OCI-LY1 (cell line): Measurements from ENCODE around the gene FCRL1.
A peak's percentile ranks its signal among the peaks of the same experiment; 100 is the strongest.

ENCODE experiments used
- H2AFZ ChIP-seq: fragments of 200-600 bp; sonication (generic), shearing (Covaris generic); 2 replicates; pipeline ENCODE4 v1.6.0; 2014; ENCODE audit warnings: antibody characterized with exemption, mild to moderate bottlenecking, low read length
- H3F3A ChIP-seq: fragments of 200-600 bp; sonication (generic), shearing (Covaris generic); 2 replicates; pipeline ENCODE4 v1.6.0; 2014; ENCODE audit warnings: mild to moderate bottlenecking, antibody characterized with exemption, low read length, moderate library complexity; ENCODE audit not compliant: insufficient read depth
- H3K27ac ChIP-seq: fragments of 200-600 bp; sonication (generic); 2 replicates; pipeline ENCODE4 v1.5.1; 2014; ENCODE audit warnings: low read length, mixed run types, mild to moderate bottlenecking, low read depth; ENCODE audit not compliant: poor library complexity, severe bottlenecking
- H3K27me3 ChIP-seq: fragments of 200-600 bp; sonication (generic); 2 replicates; pipeline ENCODE4 v1.6.0; 2014; ENCODE audit warnings: antibody characterized with exemption, mild to moderate bottlenecking, low read length, moderate library complexity; ENCODE audit not compliant: insufficient read depth
- H3K36me3 ChIP-seq: fragments of 200-600 bp; sonication (generic); 2 replicates; pipeline ENCODE4 v1.6.1; 2014; ENCODE audit warnings: mild to moderate bottlenecking, antibody characterized with exemption, low read length, moderate library complexity, mixed read lengths; ENCODE audit not compliant: insufficient read depth
- H3K4me1 ChIP-seq: fragments of 200-600 bp; sonication (generic); 2 replicates; pipeline ENCODE4 v1.5.1; 2014; ENCODE audit warnings: mild to moderate bottlenecking, low read length, moderate library complexity; ENCODE audit not compliant: insufficient read depth, severe bottlenecking
- H3K4me2 ChIP-seq: fragments of 200-600 bp; sonication (generic), shearing (Covaris generic); 2 replicates; pipeline ENCODE4 v1.6.1; 2014; ENCODE audit warnings: low read length
- H3K4me3 ChIP-seq: fragments of 200-600 bp; sonication (generic); 2 replicates; pipeline ENCODE4 v1.5.1; 2014; ENCODE audit warnings: low read length, low read depth, mild to moderate bottlenecking, mixed read lengths; ENCODE audit not compliant: poor library complexity, severe bottlenecking
- H3K79me2 ChIP-seq: fragments of 200-600 bp; shearing (Covaris generic); 2 replicates; pipeline ENCODE4 v1.6.1; 2016; ENCODE audit warnings: mixed run types, low read length, mixed read lengths; ENCODE audit not compliant: insufficient read depth
- H3K9ac ChIP-seq: fragments of 200-600 bp; sonication (generic), shearing (Covaris generic); 2 replicates; pipeline ENCODE4 v1.6.1; 2014; ENCODE audit warnings: mild to moderate bottlenecking, low read length, mixed read lengths
- H3K9me2 ChIP-seq: fragments of 200-600 bp; sonication (generic), shearing (Covaris generic); 2 replicates; pipeline ENCODE4 v1.6.1; 2014; ENCODE audit warnings: low read depth, mild to moderate bottlenecking, low read length, mixed read lengths
- H3K9me3 ChIP-seq: fragments of 200-600 bp; shearing (Covaris generic); 2 replicates; pipeline ENCODE4 v1.6.1; 2014; ENCODE audit warnings: low read length, mixed read lengths
- H4K20me1 ChIP-seq: fragments of 200-600 bp; sonication (generic), shearing (Covaris generic); 2 replicates; pipeline ENCODE4 v1.6.0; 2016; ENCODE audit warnings: mild to moderate bottlenecking, low read length; ENCODE audit not compliant: insufficient read depth
- EZH2 ChIP-seq: fragments of 200-600 bp; sonication (generic), shearing (Covaris generic); IDR thresholded peaks from 2 replicates; pipeline ENCODE4 v1.8.0; 2017; ENCODE audit warnings: borderline replicate concordance, mixed run types, mild to moderate bottlenecking, antibody characterized with exemption, low read length, moderate library complexity, mixed read lengths
- TF ChIP-seq, protein P1 (sequence below): fragments of 200-600 bp; sonication (generic), shearing (Covaris generic); IDR thresholded peaks from 2 replicates; pipeline ENCODE4 v1.5.1; 2017; ENCODE audit warnings: mild to moderate bottlenecking, antibody characterized with exemption, low read length, moderate library complexity, mixed read lengths

FCRL1 gene, protein sequence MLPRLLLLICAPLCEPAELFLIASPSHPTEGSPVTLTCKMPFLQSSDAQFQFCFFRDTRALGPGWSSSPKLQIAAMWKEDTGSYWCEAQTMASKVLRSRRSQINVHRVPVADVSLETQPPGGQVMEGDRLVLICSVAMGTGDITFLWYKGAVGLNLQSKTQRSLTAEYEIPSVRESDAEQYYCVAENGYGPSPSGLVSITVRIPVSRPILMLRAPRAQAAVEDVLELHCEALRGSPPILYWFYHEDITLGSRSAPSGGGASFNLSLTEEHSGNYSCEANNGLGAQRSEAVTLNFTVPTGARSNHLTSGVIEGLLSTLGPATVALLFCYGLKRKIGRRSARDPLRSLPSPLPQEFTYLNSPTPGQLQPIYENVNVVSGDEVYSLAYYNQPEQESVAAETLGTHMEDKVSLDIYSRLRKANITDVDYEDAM

DNA sequence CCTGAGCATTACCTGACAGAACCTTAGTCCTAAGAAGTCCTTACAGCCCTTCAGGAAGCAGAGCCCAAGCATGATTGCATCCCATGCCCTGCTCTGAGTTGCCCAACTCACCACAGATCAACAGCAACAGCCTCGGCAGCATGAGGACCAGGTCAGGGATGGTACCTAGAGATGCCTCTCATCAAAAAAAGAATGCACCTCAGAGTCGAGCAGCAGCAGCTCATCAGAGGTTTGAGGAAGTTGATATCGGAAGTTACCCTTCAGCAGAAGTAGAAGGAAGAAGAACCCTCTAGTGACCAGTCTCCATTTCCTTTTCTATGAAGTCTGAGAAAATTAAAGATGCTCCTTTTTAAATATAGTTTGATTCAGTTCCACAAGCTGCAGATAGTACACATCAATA lies at the start of gene FCRL1:
Gene FCRL1, minus strand, starts transcription at position 225 of the 400 bp plus-strand sequence. Its CDS starts 83 bp downstream, at position 142.
- Histone ChIP-seq H3K9me2 (no peaks in the 10 kb centered on the region), H2AFZ (no peak within 1 kb of the TSS), H3K4me3 (peak within 1 kb of the TSS; percentile 65), H4K20me1 (no peaks in the 10 kb centered on the region), H3K79me2 (peaks cover 33% of the 10 kb centered on the region), H3K9ac (peak within 1 kb of the TSS; percentile 73), H3F3A (no peaks in the 10 kb centered on the region), H3K36me3 (peaks cover 5% of the 10 kb centered on the region; the same call in 1 of the 2 replicates), H3K4me2 (peak within 1 kb of the TSS; percentile 90), H3K27me3 (no peaks in the 10 kb centered on the region), H3K4me1 (peaks cover 50% of the 10 kb centered on the region), H3K27ac (peak within 1 kb of the TSS; percentile 86), H3K9me3 (0 out of 2 replicates have a peak, but pooled peaks cover 3% of the 10 kb centered on the region)
- TF ChIP-seq, protein P1, sequence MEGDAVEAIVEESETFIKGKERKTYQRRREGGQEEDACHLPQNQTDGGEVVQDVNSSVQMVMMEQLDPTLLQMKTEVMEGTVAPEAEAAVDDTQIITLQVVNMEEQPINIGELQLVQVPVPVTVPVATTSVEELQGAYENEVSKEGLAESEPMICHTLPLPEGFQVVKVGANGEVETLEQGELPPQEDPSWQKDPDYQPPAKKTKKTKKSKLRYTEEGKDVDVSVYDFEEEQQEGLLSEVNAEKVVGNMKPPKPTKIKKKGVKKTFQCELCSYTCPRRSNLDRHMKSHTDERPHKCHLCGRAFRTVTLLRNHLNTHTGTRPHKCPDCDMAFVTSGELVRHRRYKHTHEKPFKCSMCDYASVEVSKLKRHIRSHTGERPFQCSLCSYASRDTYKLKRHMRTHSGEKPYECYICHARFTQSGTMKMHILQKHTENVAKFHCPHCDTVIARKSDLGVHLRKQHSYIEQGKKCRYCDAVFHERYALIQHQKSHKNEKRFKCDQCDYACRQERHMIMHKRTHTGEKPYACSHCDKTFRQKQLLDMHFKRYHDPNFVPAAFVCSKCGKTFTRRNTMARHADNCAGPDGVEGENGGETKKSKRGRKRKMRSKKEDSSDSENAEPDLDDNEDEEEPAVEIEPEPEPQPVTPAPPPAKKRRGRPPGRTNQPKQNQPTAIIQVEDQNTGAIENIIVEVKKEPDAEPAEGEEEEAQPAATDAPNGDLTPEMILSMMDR, result no peak
- TF ChIP-seq EZH2, result no peak

DNA sequence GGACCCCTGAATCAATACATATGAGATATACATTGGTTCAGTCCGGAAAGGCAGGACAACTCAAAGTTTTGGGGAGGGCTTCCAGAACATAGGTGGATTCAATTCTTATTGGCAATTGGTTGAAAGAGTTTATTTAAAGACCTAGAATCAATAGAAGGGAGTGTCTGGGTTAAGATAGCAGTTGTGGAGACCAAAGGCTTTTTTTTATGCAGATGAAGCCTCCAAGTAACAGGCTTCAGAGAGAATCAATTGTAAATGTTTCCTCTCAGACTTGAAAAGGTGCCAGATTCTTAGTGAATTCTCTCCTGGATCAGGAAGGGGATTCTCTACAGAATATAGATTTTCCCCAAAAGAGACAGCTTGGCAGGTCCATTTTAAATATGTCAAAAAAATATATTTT lies 48.7 kb upstream of the FCRL1 start:
- Histone ChIP-seq H3F3A (no peaks in the 10 kb centered on the region), H2AFZ (no peak overlapping the region), H3K27ac (no peak overlapping the region), H3K9me2 (no peaks in the 10 kb centered on the region), H3K9ac (no peak overlapping the region), H4K20me1 (no peaks in the 10 kb centered on the region), H3K9me3 (no peaks in the 10 kb centered on the region), H3K27me3 (no peaks in the 10 kb centered on the region), H3K36me3 (no peaks in the 10 kb centered on the region), H3K4me2 (no peak overlapping the region), H3K4me3 (no peak overlapping the region), H3K79me2 (no peaks in the 10 kb centered on the region), H3K4me1 (no peaks in the 10 kb centered on the region)
- TF ChIP-seq, protein P1, result no peak
- no peak for TF ChIP-seq EZH2

DNA sequence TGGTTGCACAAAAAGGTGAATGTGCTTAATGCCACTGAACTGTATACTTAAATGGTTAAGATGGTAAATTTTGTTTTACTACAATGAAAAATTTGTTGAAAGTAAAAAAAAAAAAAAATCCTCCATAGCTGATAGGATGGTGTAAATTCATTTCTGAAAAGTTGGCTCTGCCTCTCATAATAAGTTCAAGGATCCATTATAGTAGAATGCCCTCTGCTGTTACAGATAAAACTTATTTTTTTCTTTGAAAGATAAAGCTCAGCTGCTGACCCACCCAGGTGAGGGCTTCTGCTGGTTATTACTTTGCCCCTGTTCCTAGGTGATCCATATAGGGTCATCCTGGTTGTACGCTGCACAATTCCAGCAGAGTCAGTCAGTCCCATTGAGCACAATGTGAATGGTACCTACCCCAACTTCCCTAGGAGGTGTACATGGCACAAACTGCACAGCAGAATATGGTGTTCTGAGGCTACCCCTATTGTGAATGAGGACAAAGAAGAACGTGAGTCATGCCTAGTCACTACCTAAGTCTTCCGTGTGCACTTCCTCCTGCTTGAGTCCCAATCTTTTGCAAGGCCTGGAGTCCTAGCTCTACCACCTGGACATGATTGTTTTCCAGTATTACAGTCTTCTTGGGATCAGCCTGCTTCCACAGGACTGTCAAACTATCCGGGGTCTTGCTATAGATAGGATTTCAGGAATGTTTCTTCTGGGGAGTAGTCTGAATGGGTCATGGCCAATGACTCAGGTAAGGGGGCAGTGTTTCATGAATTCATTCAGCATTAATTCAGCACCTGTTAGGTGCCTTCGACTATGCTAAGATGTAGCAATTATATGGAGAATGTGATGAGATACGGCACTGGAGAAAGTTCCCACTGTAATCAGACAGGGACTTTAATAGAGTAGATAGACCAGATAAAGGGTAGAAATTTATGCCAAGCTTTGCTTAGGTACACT lies 42.5 kb upstream of the FCRL1 start:
- Histone ChIP-seq H3K79me2 (no peaks in the 10 kb centered on the region), H2AFZ (no peak overlapping the region), H3K4me3 (no peak overlapping the region), H3K4me1 (peaks cover 4% of the 10 kb centered on the region), H3K4me2 (no peak overlapping the region), H3K36me3 (no peaks in the 10 kb centered on the region), H4K20me1 (no peaks in the 10 kb centered on the region), H3K27me3 (no peaks in the 10 kb centered on the region), H3K9ac (no peak overlapping the region), H3K27ac (no peak overlapping the region), H3K9me3 (no peaks in the 10 kb centered on the region), H3F3A (no peaks in the 10 kb centered on the region), H3K9me2 (no peaks in the 10 kb centered on the region)
- TF ChIP-seq EZH2, result no peak
- TF ChIP-seq, protein P1, result peak; percentile 40; the same call in 1 of the 2 replicates
